Measurements from ENCODE around the gene MCM3AP. TPM values are rescaled to one million over a fixed set of nuclear protein-coding genes. Genes with fewer than 3 reads are reported as not detected.

The MCM3AP gene
- total RNA-seq, 1 experiment from 2014 or later, result 140 TPM

- DNase-seq, result no peak
- no TSS peak for BruUV-seq (replicated peaks)
- Histone ChIP-seq H2AFZ (ENCODE audit: low read length) (no peak overlapping the region), H3K9me2 (replicated peaks; ENCODE audit: low read length) (no peaks in the 10 kb centered on the region), H3K79me2 (ENCODE audit: low read length) (no peaks in the 10 kb centered on the region), H3K27ac (ENCODE audit: low read length) (no peak overlapping the region), H3K4me2 (ENCODE audit: low read length) (no peak overlapping the region), H3K36me3 (ENCODE audit: low read depth, low read length) (no peaks in the 10 kb centered on the region; the same call in 1 of the 2 replicates), H4K20me1 (ENCODE audit: low read length) (no peaks in the 10 kb centered on the region), H3K4me3 (ENCODE audit: low read length) (no peak overlapping the region), H3K9me3 (ENCODE audit: low read length) (no peaks in the 10 kb centered on the region), H3K9ac (ENCODE audit: low read length) (no peak overlapping the region), H3F3A (ENCODE audit: low read length, unreplicated experiment) (no peaks in the 10 kb centered on the region), H3K4me1 (ENCODE audit: insufficient read depth, low read length) (no peaks in the 10 kb centered on the region), H3K27me3 (ENCODE audit: low read length) (no peaks in the 10 kb centered on the region)
- ChIA-PET CTCF (no interaction called here), POLR2A (ENCODE audit: unreplicated experiment) (no interaction called here)
- TF ChIP-seq EZH2phosphoT487 (IDR thresholded peaks at IDR 0.05; ENCODE audit: borderline replicate concordance, low read length) (no peak), CTCF (conservative IDR thresholded peaks at IDR 0.05; ENCODE audit: low read depth, low read length) (no peak), EZH2 (IDR thresholded peaks at IDR 0.05; ENCODE audit: low read length, unreplicated experiment) (no peak)
- intact Hi-C loops (cut with micrococcal nuclease), result no loop called here
- no peak for ATAC-seq
These were observed 66.4 kb downstream of the MCM3AP start for GRCh38 chr21:46218906-46219590.

- ATAC-seq (no peak), DNase-seq (no peak)
- Histone ChIP-seq H3K79me2 (ENCODE audit: low read length) (no peaks in the 10 kb centered on the region), H3K9ac (ENCODE audit: low read length) (no peak overlapping the region), H3K27me3 (ENCODE audit: low read length) (no peaks in the 10 kb centered on the region), H3K4me1 (ENCODE audit: insufficient read depth, low read length) (no peaks in the 10 kb centered on the region), H3F3A (ENCODE audit: low read length, unreplicated experiment) (no peaks in the 10 kb centered on the region), H3K9me2 (replicated peaks; ENCODE audit: low read length) (no peaks in the 10 kb centered on the region), H2AFZ (ENCODE audit: low read length) (no peak overlapping the region), H3K27ac (ENCODE audit: low read length) (no peak overlapping the region), H4K20me1 (ENCODE audit: low read length) (no peaks in the 10 kb centered on the region), H3K4me2 (ENCODE audit: low read length) (no peak overlapping the region), H3K36me3 (ENCODE audit: low read depth, low read length) (no peaks in the 10 kb centered on the region; the same call in 1 of the 2 replicates), H3K9me3 (ENCODE audit: low read length) (no peaks in the 10 kb centered on the region), H3K4me3 (ENCODE audit: low read length) (no peak overlapping the region)
- ChIA-PET CTCF (no interaction called here), POLR2A (ENCODE audit: unreplicated experiment) (no interaction called here)
- TF ChIP-seq EZH2phosphoT487 (IDR thresholded peaks at IDR 0.05; ENCODE audit: borderline replicate concordance, low read length), result no peak
- no peak for TF ChIP-seq EZH2 (IDR thresholded peaks at IDR 0.05; ENCODE audit: low read length, unreplicated experiment)
- no peak for TF ChIP-seq CTCF (conservative IDR thresholded peaks at IDR 0.05; ENCODE audit: low read depth, low read length)
- no TSS peak for BruUV-seq (replicated peaks)
- intact Hi-C loops (cut with micrococcal nuclease), result no loop called here
These were observed 67.8 kb downstream of the MCM3AP start for GRCh38 chr21:46217511-46218196.
